ENCODE data around the gene FHIT.

- no peak for TF ChIP-seq CTCF (IDR thresholded peaks at IDR 0.05)
- no peak for TF ChIP-seq POLR2A (IDR thresholded peaks at IDR 0.05)
Observed at GRCh38 chr3:60617188-60617587, 634.1 kb downstream of the FHIT start.
